Body of pancreas (tissue), 4 donors: ENCODE results near the gene RPTOR. TPM values are rescaled to one million over a fixed set of nuclear protein-coding genes. Genes with fewer than 3 reads are reported as not detected.

Source experiments
- ATAC-seq: fragments of 150-250 bp; one replicate; pipeline ENCODE4 v1.9.1; 2016
- DNase-seq, 4 donors: peaks; one replicate each; pipeline ENCODE4 v3.0.0-alpha.2; 2019
- H3K27ac ChIP-seq, 4 donors: fragments of 200-600 bp; sonication (generic); 1 replicate in 3 of 4; 2 replicates in 1 of 4; pipeline versions ENCODE4 v1.5.1 to v1.6.1; 2016 to 2019; ENCODE audit warnings: mild to moderate bottlenecking in 1 of 4, mixed read lengths in 1 of 4, moderate library complexity in 1 of 4
- H3K27me3 ChIP-seq, 2 donors: fragments of 200-600 bp; sonication (generic); one replicate each; pipeline ENCODE4 v1.6.0; 2016; ENCODE audit warnings: mild to moderate bottlenecking in 1 of 2
- H3K36me3 ChIP-seq, 2 donors: fragments of 200-600 bp; sonication (generic); replicated peaks in 1 of 2; 2 replicates each; pipeline ENCODE4 v1.5.1; 2016; ENCODE audit warnings: low read depth in 2 of 2; ENCODE audit not compliant: insufficient read depth in 1 of 2
- H3K4me1 ChIP-seq: fragments of 200-600 bp; sonication (generic); one replicate; pipeline ENCODE4 v1.6.0; 2016
- H3K4me3 ChIP-seq, 2 donors: fragments of 200-600 bp; sonication (generic); 1 replicate in 1 of 2; 2 replicates in 1 of 2; pipeline ENCODE4 v1.5.1; 2016 to 2019
- H3K9me3 ChIP-seq, 3 donors: fragments of 200-600 bp; sonication (generic); 1 replicate in 2 of 3; 2 replicates in 1 of 3; pipeline ENCODE4 v1.5.1; 2016
- CTCF ChIP-seq, 7 experiments: fragments of 450-650 bp in 4 of 7; fragments of 200-600 bp in 3 of 7; sonication (generic) in 3 of 7; IDR thresholded peaks; one replicate each; pipeline ENCODE4 v1.5.1; 2016 to 2019; ENCODE audit warnings: antibody characterized with exemption in 7 of 7
- POLR2A ChIP-seq, 3 donors: fragments of 450-650 bp; IDR thresholded peaks; one replicate each; pipeline ENCODE4 v1.6.1; 2016; ENCODE audit warnings: antibody characterized with exemption in 3 of 3, mild to moderate bottlenecking in 2 of 3
- WGBS, 2 donors: methylation state at CpG; one replicate each; pipeline ENCODE4 v1.1.5; 2017; 5-methylcytosine and 5-hydroxymethylcytosine counted together
- intact Hi-C: fragments of 100-400 bp; cut with DNase I; formaldehyde crosslinking; loops from one replicate; pipeline ENCODE4 v1.15.1; 2023
- total RNA-seq, 2 donors: library from RNA; depleted of rRNA; stranded (reverse); fragments of >200 nt; gene quantifications; one replicate each; pipeline ENCODE4 v1.1.0, GENCODE V29; 2016

Gene RPTOR
- total RNA-seq, 2 donors from 2014 or later, result 22.3 to 34.3 TPM

GRCh38 chr17:80640366-80641084, 95.9 kb downstream of the RPTOR start:
- WGBS, 2 donors, result 90% methylated on average over 19 of the region's 19 CpGs
- intact Hi-C loops, result no loop called here
- DNase-seq (no peak), ATAC-seq (no peak)
- H3K27me3 ChIP-seq, result no peaks in the 10 kb centered on the region
- no peaks in the 10 kb centered on the region for H3K4me1 ChIP-seq
- H3K4me3 ChIP-seq, result no peak overlapping the region
- no peaks in the 10 kb centered on the region for H3K9me3 ChIP-seq
- H3K27ac ChIP-seq, result no peak overlapping the region
- H3K36me3 ChIP-seq, result no peaks in the 10 kb centered on the region
- TF ChIP-seq POLR2A (IDR thresholded peaks at IDR 0.05), result no peak
- TF ChIP-seq CTCF (IDR thresholded peaks at IDR 0.05), result no peak

- Histone ChIP-seq H3K27me3 (no peaks in the 10 kb centered on the region), H3K4me3 (no peak overlapping the region), H3K36me3 (no peaks in the 10 kb centered on the region), H3K4me1 (no peaks in the 10 kb centered on the region), H3K9me3 (no peaks in the 10 kb centered on the region), H3K27ac (no peak overlapping the region)
- no peak for ATAC-seq
- TF ChIP-seq CTCF (IDR thresholded peaks at IDR 0.05) (no peak), POLR2A (IDR thresholded peaks at IDR 0.05) (no peak)
- no peak for DNase-seq
- intact Hi-C loops, result no loop called here
- 75 to 80% methylated on average over 19 of the region's 19 CpGs for WGBS, 2 donors
These were observed 98.9 kb downstream of the RPTOR start for GRCh38 chr17:80643326-80644099.

- Histone ChIP-seq H3K9me3 (no peaks in the 10 kb centered on the region), H3K36me3 (no peaks in the 10 kb centered on the region), H3K27ac (no peak overlapping the region), H3K4me3 (no peak overlapping the region), H3K27me3 (no peaks in the 10 kb centered on the region), H3K4me1 (no peaks in the 10 kb centered on the region)
- no peak for DNase-seq
- intact Hi-C loops, result no loop called here
- ATAC-seq, result no peak
- 95 to 99% methylated on average over 3 of the region's 3 CpGs for WGBS, 2 donors
- TF ChIP-seq POLR2A (IDR thresholded peaks at IDR 0.05) (no peak), CTCF (IDR thresholded peaks at IDR 0.05) (no peak)
These were observed 99.9 kb downstream of the RPTOR start for GRCh38 chr17:80644536-80644935.

- no peaks in the 10 kb centered on the region for H3K36me3 ChIP-seq
- TF ChIP-seq POLR2A (IDR thresholded peaks at IDR 0.05), result no peak
- no peak for TF ChIP-seq CTCF (IDR thresholded peaks at IDR 0.05)
- H3K9me3 ChIP-seq, result no peaks in the 10 kb centered on the region
- H3K27me3 ChIP-seq, result no peaks in the 10 kb centered on the region
- 86 to 89% methylated on average over 11 of the region's 11 CpGs for WGBS, 2 donors
- ATAC-seq, result no peak
- no peak overlapping the region for H3K27ac ChIP-seq
- intact Hi-C loops, result no loop called here
- H3K4me1 ChIP-seq, result no peaks in the 10 kb centered on the region
- H3K4me3 ChIP-seq, result no peak overlapping the region
- no peak for DNase-seq
These were observed 101.2 kb downstream of the RPTOR start for GRCh38 chr17:80645706-80646325.
